Endothelial cell of umbilical vein (primary cell): ENCODE data around the gene COQ8B. TPM values are rescaled to one million over a fixed set of nuclear protein-coding genes. Genes with fewer than 3 reads are reported as not detected.
"Not testable (repeated sequence)": the region's sequence is repeated elsewhere in the genome, so short reads cannot be mapped to it uniquely, and the experiment has no call there.

Experiments
- BruUV-seq: library from RNA; stranded (reverse); fragments of 400-500 nt; replicated peaks from 2 replicates; lab custom pipeline; 2021; lab: Mats Ljungman, UMichigan
- CTCF ChIA-PET: fragments of 300-600, 350-600 bp; sonication (Branson Sonifier 250); formaldehyde crosslinking; loops from one replicate; lab custom pipeline; 2021; ENCODE audit warnings: antibody characterized with exemption, inconsistent platforms; lab: Charles Lee
- POLR2A ChIA-PET: fragments of 300-600, 350-600 bp; sonication (Branson Sonifier 250); formaldehyde crosslinking; loops from one replicate; lab custom pipeline; 2021; ENCODE audit warnings: antibody characterized with exemption, inconsistent platforms; lab: Charles Lee
- DNase-seq: peaks from one replicate; pipeline ENCODE4 v3.0.0-alpha.2; 2011; ENCODE audit warnings: low read depth, low spot score
- FAIRE-seq: peaks from 2 replicates; lab custom pipeline; 2011; peaks lifted over from hg19 to GRCh38; lab: Jason Lieb, UNC
- H2AFZ ChIP-seq: 2 replicates; pipeline ENCODE4 v1.6.0; 2012; ENCODE audit warnings: low read depth, low read length, control low read depth, inconsistent platforms
- H3K27ac ChIP-seq: 2 replicates; pipeline ENCODE4 v1.5.1; 2011; ENCODE audit warnings: low read depth, mild to moderate bottlenecking, control low read depth, low read length, moderate library complexity; ENCODE audit not compliant: insufficient read depth
- H3K27me3 ChIP-seq, 2 experiments: 2 replicates each; pipeline versions ENCODE4 v1.6.0 to v1.6.1; 2011; ENCODE audit warnings: low read length in 2 of 2, mixed read lengths in 1 of 2; ENCODE audit not compliant: control insufficient read depth in 2 of 2, insufficient read depth in 2 of 2
- H3K36me3 ChIP-seq, 2 experiments: 2 replicates in 1 of 2; 3 replicates in 1 of 2; pipeline ENCODE4 v1.5.1; 2011; ENCODE audit warnings: low read length in 2 of 2, mild to moderate bottlenecking in 1 of 2, moderate library complexity in 1 of 2; ENCODE audit not compliant: control insufficient read depth in 2 of 2, insufficient read depth in 2 of 2; ENCODE audit errors: extremely low read depth in 1 of 2
- H3K4me1 ChIP-seq: 3 replicates; pipeline ENCODE4 v1.5.1; 2011; ENCODE audit warnings: mild to moderate bottlenecking, low read length; ENCODE audit not compliant: control insufficient read depth, insufficient read depth; ENCODE audit errors: extremely low read depth
- H3K4me2 ChIP-seq: 2 replicates; pipeline ENCODE4 v1.6.1; 2011; ENCODE audit warnings: low read length, control low read depth, mixed read lengths; ENCODE audit not compliant: insufficient read depth
- H3K4me3 ChIP-seq, 3 experiments: fragments of 200-600 bp in 1 of 3; sonication (generic), shearing (Covaris generic) in 1 of 3; replicated peaks in 1 of 3; 2 replicates each; pipeline ENCODE4 v1.5.1; 2011 to 2016; ENCODE audit warnings: control low read depth in 3 of 3, low read length in 3 of 3, mild to moderate bottlenecking in 2 of 3, inconsistent platforms in 1 of 3, low read depth in 1 of 3, moderate library complexity in 1 of 3; ENCODE audit not compliant: insufficient read depth in 1 of 3
- H3K79me2 ChIP-seq: 2 replicates; pipeline ENCODE4 v1.6.0; 2012; ENCODE audit warnings: low read length, inconsistent platforms; ENCODE audit not compliant: control insufficient read depth, insufficient read depth
- H3K9ac ChIP-seq: replicated peaks from 2 replicates; pipeline ENCODE3; 2011; ENCODE audit warnings: low read length, control low read depth; ENCODE audit not compliant: insufficient read depth; ENCODE audit errors: extremely low read depth
- H3K9me1 ChIP-seq: replicated peaks from 3 replicates; pipeline ENCODE4 v1.6.0; 2011; ENCODE audit warnings: mild to moderate bottlenecking, low read length; ENCODE audit not compliant: control insufficient read depth, insufficient read depth; ENCODE audit errors: extremely low read depth
- H3K9me3 ChIP-seq: replicated peaks from 2 replicates; pipeline ENCODE4 v1.5.1; 2012; ENCODE audit warnings: low read length, inconsistent platforms; ENCODE audit not compliant: control insufficient read depth, insufficient read depth
- H4K20me1 ChIP-seq: replicated peaks from 2 replicates; pipeline ENCODE3; 2011; ENCODE audit warnings: mild to moderate bottlenecking, low read length; ENCODE audit not compliant: control insufficient read depth, insufficient read depth; ENCODE audit errors: extremely low read depth
- GATA2 ChIP-seq: IDR thresholded peaks from 2 replicates; pipeline ENCODE4 v1.7.0; 2011; ENCODE audit warnings: low read depth, mild to moderate bottlenecking, moderate library complexity, mixed read lengths, low read length; ENCODE audit not compliant: insufficient read length, insufficient read depth
- dilution Hi-C: fragments of 300-500 bp; cut with MboI; formaldehyde crosslinking; loops from one replicate; pipeline ENCODE4 v1.15.0; 2019; ENCODE audit warnings: low sequenced_read_pairs; ENCODE audit not compliant: extremely low pct_ligation_motif_present
- intact Hi-C: fragments of 100-400 bp; cut with micrococcal nuclease; formaldehyde crosslinking; loops from one replicate; pipeline ENCODE4 v1.10.0; 2022
- polyA plus RNA-seq, 4 experiments: library from polyadenylated mRNA; depleted of rRNA in 3 of 4; stranded (reverse) in 3 of 4; unstranded in 1 of 4; fragments of >200 nt; gene quantifications; 2 replicates each; pipeline versions ENCODE4 v1.2.1 to v1.2.3, GENCODE V29; 2011 to 2012; ENCODE audit warnings: missing spikeins in 1 of 4
- total RNA-seq: library from RNA; stranded (reverse); gene quantifications from 2 replicates; pipeline ENCODE4 v1.2.3, GENCODE V29; 2021

COQ8B gene
- total and polyA plus RNA-seq, 2 donors (not counting 3 experiments of a cell fraction or from before 2014, with no cell fraction given) = 16.2 to 19.2 TPM

GRCh38 chr19:40658031-40658430 is 58.7 kb downstream of the COQ8B start:
- H3K27ac ChIP-seq = no peak overlapping the region
- H3K79me2 ChIP-seq = no peaks in the 10 kb centered on the region
- no peak overlapping the region for H2AFZ ChIP-seq
- dilution Hi-C loops = no loop called here
- DNase-seq (no peak), FAIRE-seq (no peak)
- H3K9ac ChIP-seq = no peak overlapping the region
- no TSS peak for BruUV-seq
- no peak for TF ChIP-seq GATA2
- intact Hi-C loops = no loop called here
- ChIA-PET POLR2A (no interaction called here), CTCF (interaction anchor here (1.2 to 1.6 kb wide), 2 partner anchors 23 to 486 kb away, joined by 4 to 7 read pairs; no protein-coding TSS in a partner anchor)
- H3K36me3 ChIP-seq = no peaks in the 10 kb centered on the region
- no peaks in the 10 kb centered on the region for H3K9me1 ChIP-seq
- no peaks in the 10 kb centered on the region for H3K4me1 ChIP-seq
- no peak overlapping the region for H3K4me3 ChIP-seq
- no peaks in the 10 kb centered on the region for H3K27me3 ChIP-seq
- H4K20me1 ChIP-seq = no peaks in the 10 kb centered on the region
- no peak overlapping the region for H3K4me2 ChIP-seq
- H3K9me3 ChIP-seq = no peaks in the 10 kb centered on the region

GRCh38 chr19:40655684-40656083 is 61.0 kb downstream of the COQ8B start:
- CTCF ChIA-PET, intact Hi-C loops: not testable (repeated sequence)

GRCh38 chr19:40652303-40652702 is 64.4 kb downstream of the COQ8B start:
- POLR2A ChIA-PET, intact Hi-C loops, H3K79me2 ChIP-seq, H4K20me1 ChIP-seq, BruUV-seq, H3K9me3 ChIP-seq, H3K9ac ChIP-seq, H3K27ac ChIP-seq, DNase-seq, H3K27me3 ChIP-seq, H3K4me1 ChIP-seq, H3K9me1 ChIP-seq, H3K4me2 ChIP-seq, H3K4me3 ChIP-seq, dilution Hi-C loops, FAIRE-seq, H2AFZ ChIP-seq, H3K36me3 ChIP-seq: not testable (repeated sequence)
- CTCF ChIA-PET = interaction anchor here (1.2 to 2.0 kb wide), 3 partner anchors 9 to 18 kb away, joined by 4 to 10 read pairs (median 6); no protein-coding TSS in a partner anchor

More at GRCh38 chr19:40655684-40656083, 61.0 kb downstream of the COQ8B start:
- H3K27me3 ChIP-seq, POLR2A ChIA-PET, H3K36me3 ChIP-seq, H3K9me1 ChIP-seq, H3K27ac ChIP-seq, H3K79me2 ChIP-seq, H4K20me1 ChIP-seq, BruUV-seq, H3K4me3 ChIP-seq, H3K9ac ChIP-seq, DNase-seq, H3K4me2 ChIP-seq, H2AFZ ChIP-seq, H3K9me3 ChIP-seq, dilution Hi-C loops, FAIRE-seq, H3K4me1 ChIP-seq: not testable (repeated sequence)
